COLO668 (cell line): ENCODE measurements around the gene RHBDL2.
"Not testable (repeated sequence)": the region's sequence is repeated elsewhere in the genome, so short reads cannot be mapped to it uniquely, and the experiment has no call there.

Source experiments
- DNase-seq: peaks from one replicate; lab custom pipeline; 2025; ENCODE audit not compliant: unreplicated experiment; lab: John Stamatoyannopoulos, UW

Gene RHBDL2

GRCh38 chr1:38941527-38942019, at the start of gene RHBDL2:
Gene RHBDL2, minus strand, starts transcription at chr1:38941830. Its CDS starts 22,618 bp downstream, at chr1:38919212.
- DNase-seq = no peak

DNA sequence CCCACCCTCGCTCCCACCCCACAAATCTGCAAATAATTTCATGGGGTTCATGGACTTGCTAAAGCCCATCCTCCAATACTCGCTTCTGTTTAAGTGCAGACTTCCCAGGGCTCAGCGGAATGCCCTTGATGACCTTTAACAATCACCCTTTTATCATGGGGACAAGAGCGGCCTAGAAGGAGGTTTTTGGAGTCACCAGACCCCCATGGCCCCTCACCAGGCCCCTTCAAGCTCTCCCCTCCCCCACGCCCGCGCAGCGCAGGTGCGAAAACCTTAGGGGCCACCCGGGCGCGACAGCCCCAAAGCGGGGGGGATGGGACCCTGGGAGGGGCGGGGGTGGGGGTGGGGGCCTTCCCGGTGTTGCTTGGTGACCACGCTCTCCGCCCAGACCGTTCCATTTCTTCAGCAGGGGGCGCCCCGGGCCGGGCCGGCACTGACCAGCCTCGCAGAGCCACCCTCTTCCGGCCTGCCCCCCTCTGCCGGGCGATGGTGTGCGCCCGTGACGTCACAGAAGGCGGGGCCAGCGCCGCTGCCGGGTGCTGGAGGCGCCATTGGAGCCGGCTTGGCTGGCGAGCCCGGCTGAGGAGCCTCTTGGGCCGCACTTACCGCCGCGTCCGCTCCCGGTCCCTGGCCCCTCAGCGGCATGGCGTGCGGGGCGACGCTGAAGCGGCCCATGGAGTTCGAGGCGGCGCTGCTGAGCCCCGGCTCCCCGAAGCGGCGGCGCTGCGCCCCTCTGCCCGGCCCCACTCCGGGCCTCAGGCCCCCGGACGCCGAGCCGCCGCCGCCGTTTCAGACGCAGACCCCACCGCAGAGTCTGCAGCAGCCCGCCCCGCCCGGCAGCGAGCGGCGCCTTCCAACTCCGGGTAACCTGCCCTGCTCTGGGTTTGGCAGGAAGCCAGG, 49.4 kb upstream of the RHBDL2 start, which contains the start of gene AKIRIN1:
Gene AKIRIN1 (plus strand): TSS at position 539 of the 900 bp plus-strand sequence. CDS start 105 bp downstream, at position 644.
- DNase-seq = peak; percentile 99

GRCh38 chr1:38990386-38990737, 48.7 kb upstream of the RHBDL2 start:
- DNase-seq = no peak

- DNase-seq = no peak
Observed at GRCh38 chr1:38989979-38990378, 48.3 kb upstream of the RHBDL2 start.

DNA sequence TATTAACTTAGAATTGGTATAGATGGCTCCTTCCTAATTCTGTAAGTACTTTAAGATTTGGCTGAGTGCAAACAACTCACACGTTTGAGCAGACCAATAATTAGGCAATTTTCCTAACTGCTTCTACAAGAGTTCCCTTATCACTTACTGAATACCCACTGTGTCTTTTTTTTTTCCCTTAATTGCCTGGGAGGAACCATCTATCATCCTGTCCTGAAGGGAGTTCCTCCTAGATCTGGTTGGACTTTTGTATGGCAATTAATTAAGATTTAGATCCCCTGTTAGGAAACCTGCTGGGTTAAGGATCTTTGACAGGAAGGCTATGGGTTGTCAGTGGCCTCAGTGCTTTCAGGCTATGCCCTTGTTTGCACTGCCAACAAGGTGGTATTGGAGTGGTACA, 37.8 kb upstream of the RHBDL2 start:
- DNase-seq = not testable (repeated sequence)

DNA sequence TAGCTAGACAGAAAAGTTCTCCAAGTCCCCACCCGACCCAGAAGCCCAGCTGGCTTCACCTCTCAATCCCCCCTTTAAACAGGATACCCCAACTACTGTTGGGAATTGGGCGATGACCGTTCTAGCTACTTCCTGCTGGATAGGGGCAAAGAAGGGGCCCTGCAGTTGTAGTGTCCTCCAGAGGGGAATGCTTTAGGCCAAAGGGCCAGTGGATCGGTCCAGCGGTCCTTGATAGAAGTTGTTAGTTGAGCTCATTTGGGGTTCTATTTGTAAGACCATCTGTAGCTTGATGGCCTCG, 36.6 kb upstream of the RHBDL2 start:
- DNase-seq = peak; percentile 23

GRCh38 chr1:38977399-38978244, 36.0 kb upstream of the RHBDL2 start:
- not testable (repeated sequence) for DNase-seq

- DNase-seq = no peak
Observed at GRCh38 chr1:38973659-38974437, 32.2 kb upstream of the RHBDL2 start.

DNA sequence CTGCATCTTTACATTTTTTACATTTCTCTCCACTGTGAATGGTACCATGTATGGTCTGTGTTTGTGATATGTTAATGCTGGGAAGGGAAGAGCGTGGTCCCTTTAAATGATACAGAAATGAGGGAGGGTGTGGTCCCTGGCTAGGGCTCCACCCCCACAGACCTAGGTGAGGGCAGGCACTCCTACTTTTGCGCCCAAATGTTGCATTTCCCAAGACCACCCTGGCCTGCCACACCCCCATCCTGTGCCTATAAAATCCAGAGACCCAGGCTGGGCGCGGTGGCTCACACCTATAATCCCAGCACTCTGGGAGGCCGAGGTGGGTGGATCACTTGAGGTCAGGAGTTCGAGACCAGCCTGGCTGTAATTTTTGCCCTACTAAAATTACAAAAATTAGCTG, 31.5 kb upstream of the RHBDL2 start:
- DNase-seq = not testable (repeated sequence)

GRCh38 chr1:38964140-38964548, 22.5 kb upstream of the RHBDL2 start:
- DNase-seq = no peak

DNA sequence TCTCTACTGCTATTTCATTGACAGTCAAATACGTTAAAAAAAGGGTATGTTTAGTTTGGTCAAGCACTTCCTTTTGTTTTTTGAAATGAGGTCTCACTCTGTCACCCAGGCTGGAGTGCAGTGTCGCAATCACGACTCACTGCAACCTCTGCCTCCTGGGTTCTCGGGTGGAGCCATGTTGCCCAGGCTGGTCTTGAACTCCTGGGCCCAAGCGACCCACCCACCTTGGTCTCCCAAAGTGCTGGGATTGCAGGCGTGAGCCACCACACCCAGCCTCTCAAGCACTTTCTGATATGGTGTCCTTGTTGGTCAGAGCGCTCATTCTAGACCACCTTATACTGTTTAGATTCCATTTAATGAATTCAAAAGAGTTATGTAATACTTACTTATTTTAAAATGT, 20.9 kb upstream of the RHBDL2 start:
- no peak for DNase-seq

DNA sequence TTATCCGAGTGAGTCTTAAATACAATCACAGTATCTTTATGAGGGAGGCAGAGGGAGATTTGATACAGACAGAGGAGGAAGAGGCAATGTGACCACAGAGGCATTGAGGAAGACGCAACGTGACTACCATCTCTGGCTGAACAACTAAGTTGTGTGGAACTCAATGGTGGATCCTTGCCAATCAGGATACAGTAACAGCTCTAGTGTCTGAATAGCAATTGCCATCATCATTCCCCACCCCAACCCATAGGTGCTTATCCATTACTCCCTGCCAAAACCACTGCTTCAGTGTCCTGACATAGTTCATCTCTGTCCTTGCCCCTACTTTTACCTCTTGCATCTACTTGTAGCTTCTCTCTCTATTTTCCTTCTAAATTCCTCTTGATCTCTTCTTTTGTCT, 20.5 kb upstream of the RHBDL2 start:
- no peak for DNase-seq

- no peak for DNase-seq
Observed at GRCh38 chr1:38958967-38959366, 17.3 kb upstream of the RHBDL2 start.

- no peak for DNase-seq
Observed at GRCh38 chr1:38953433-38953860, 11.8 kb upstream of the RHBDL2 start.

GRCh38 chr1:38950553-38950952, 8.9 kb upstream of the RHBDL2 start:
- DNase-seq = no peak

DNA sequence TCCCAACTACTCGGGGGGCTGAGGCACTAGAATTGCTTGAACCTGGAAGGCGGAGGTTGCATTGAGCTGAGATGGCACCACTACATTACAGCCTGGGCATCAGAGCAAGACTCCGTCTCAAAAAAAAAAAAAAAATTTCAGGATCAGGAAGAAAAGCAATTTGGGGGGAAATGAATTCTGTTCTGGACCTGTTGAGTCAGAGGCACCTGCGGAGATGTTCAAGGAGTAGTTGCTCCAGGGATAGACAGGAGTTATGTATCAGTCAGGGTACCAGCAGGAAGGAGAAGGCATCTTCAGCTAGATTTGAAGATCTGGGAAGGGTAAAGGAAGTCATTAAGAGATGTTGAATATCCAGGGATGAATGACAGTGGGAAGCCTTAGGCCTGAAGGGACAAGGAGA, 2.9 kb upstream of the RHBDL2 start:
- no peak for DNase-seq

DNA sequence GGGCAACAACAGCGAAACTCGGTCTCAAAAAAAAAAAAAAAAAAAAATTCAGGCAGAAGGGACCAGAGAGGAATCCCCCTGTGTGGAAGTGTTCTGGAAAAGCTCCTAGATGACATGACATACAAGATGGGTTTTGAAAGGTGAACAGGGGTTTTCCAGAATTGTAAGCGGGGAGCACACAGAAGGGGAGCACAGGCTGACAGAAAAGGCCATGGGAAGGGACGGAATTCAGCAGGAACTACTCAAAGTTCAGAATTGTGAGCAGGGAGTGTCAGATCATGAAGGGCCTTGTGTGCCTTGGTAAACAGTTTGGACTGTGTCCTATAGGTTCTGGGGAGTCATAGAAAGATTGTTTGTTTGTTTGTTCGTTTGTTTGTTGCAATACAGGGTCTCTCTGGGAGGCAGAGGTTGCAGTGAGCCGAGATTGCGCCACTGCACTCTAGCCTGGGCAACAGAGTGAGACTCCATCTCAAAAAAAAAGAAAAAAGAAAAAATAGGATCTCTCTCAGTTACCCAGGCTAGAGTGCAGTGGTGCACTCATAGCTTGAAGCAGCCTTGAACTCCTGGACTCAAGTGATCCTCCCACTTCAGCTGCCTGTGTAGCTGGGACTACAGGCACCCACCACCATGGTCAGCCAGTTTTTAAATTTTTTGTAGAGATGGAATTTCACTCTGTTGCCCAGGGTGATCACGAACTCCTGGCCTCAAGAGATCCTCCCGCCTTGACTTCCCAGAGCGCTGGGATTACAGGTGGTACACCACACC, 1.2 kb upstream of the RHBDL2 start:
- no peak for DNase-seq

DNA sequence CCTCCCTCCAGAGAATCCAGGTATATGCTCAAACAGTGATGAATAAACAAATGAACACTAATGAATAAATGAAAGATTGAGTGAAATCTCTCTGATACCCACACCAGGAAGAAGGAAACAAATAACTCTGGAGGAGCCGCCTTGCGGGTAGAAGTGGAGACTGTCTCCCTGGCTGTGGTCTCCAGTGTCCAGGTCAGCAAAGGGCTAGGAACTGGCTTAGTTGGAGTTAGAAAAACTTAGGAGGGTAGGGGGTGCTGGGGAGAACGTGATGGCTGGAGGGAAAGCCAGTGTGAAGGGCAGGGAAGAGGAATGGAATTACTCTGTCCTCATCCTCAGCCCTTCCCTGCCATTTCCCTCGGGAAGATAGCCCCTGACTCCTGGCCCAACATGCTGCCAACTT, 537 bp downstream of the RHBDL2 start:
- DNase-seq = no peak

GRCh38 chr1:38940339-38941047, 1.1 kb downstream of the RHBDL2 start:
- no peak for DNase-seq
